ENCODE data around the gene INPP5F.

The INPP5F gene

DNA sequence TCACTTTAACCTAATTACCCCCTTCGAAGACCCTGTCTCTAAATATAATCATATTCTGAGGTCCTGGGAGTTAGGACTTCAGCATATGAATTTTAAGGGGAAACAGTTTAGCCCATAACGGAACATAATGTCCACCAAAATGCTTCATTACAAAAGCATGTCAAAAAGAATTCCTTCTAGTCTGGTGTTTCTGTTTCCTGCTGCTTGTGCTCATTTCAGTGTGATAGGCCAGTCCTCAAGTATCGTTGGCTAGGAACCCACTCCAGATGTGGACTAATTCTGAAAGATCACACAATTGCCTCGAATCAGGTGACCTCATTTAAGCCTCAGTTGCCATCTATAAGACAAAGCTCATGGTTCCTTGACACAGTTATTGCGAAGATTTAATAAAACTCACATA, 29.6 kb downstream of the INPP5F start:
- no peak for DNase-seq (ENCODE audit: extremely low spot score)
- POLR2A ChIA-PET: no interaction called here
- CTCF ChIA-PET: no interaction called here
- TF ChIP-seq HDGF (IDR thresholded peaks at IDR 0.05; ENCODE audit: borderline replicate concordance) (no peak), TARDBP (IDR thresholded peaks at IDR 0.05) (no peak), FOXM1 (IDR thresholded peaks at IDR 0.05; ENCODE audit: borderline replicate concordance) (no peak), ZNF384 (IDR thresholded peaks at IDR 0.05) (no peak), FOXA1 (IDR thresholded peaks at IDR 0.05) (no peak), SP1 (IDR thresholded peaks at IDR 0.05) (no peak), BHLHE40 (IDR thresholded peaks at IDR 0.05; ENCODE audit: borderline replicate concordance) (no peak), L3MBTL2 (conservative IDR thresholded peaks at IDR 0.05) (no peak), ARNT (IDR thresholded peaks at IDR 0.05) (no peak), LEF1 (IDR thresholded peaks at IDR 0.05; ENCODE audit: borderline replicate concordance) (no peak), NFRKB (IDR thresholded peaks at IDR 0.05) (no peak), SUZ12 (IDR thresholded peaks at IDR 0.05) (no peak), ELF4 (IDR thresholded peaks at IDR 0.05) (no peak), CTBP1 (IDR thresholded peaks at IDR 0.05; ENCODE audit: borderline replicate concordance) (no peak), FOXK2 (IDR thresholded peaks at IDR 0.05) (no peak)
- TF ChIP-seq, protein P1, sequence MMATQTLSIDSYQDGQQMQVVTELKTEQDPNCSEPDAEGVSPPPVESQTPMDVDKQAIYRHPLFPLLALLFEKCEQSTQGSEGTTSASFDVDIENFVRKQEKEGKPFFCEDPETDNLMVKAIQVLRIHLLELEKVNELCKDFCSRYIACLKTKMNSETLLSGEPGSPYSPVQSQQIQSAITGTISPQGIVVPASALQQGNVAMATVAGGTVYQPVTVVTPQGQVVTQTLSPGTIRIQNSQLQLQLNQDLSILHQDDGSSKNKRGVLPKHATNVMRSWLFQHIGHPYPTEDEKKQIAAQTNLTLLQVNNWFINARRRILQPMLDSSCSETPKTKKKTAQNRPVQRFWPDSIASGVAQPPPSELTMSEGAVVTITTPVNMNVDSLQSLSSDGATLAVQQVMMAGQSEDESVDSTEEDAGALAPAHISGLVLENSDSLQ (IDR thresholded peaks at IDR 0.05): no peak

- no peak for DNase-seq (ENCODE audit: extremely low spot score)
- CTCF ChIA-PET: no interaction called here
- TF ChIP-seq SP1 (IDR thresholded peaks at IDR 0.05) (no peak), NFRKB (IDR thresholded peaks at IDR 0.05) (no peak), CTBP1 (IDR thresholded peaks at IDR 0.05; ENCODE audit: borderline replicate concordance) (no peak), SUZ12 (IDR thresholded peaks at IDR 0.05) (no peak), ELF4 (IDR thresholded peaks at IDR 0.05) (no peak), FOXA1 (IDR thresholded peaks at IDR 0.05) (no peak), ARNT (IDR thresholded peaks at IDR 0.05) (no peak), HDGF (IDR thresholded peaks at IDR 0.05; ENCODE audit: borderline replicate concordance) (no peak), LEF1 (IDR thresholded peaks at IDR 0.05; ENCODE audit: borderline replicate concordance) (no peak), FOXK2 (IDR thresholded peaks at IDR 0.05) (no peak), L3MBTL2 (conservative IDR thresholded peaks at IDR 0.05) (no peak), ZNF384 (IDR thresholded peaks at IDR 0.05) (no peak), BHLHE40 (IDR thresholded peaks at IDR 0.05; ENCODE audit: borderline replicate concordance) (no peak), TARDBP (IDR thresholded peaks at IDR 0.05) (no peak), FOXM1 (IDR thresholded peaks at IDR 0.05; ENCODE audit: borderline replicate concordance) (no peak)
- TF ChIP-seq, protein P1 (IDR thresholded peaks at IDR 0.05): no peak
- POLR2A ChIA-PET: no interaction called here
These were observed 32.8 kb downstream of the INPP5F start for GRCh38 chr10:119758448-119759195.

DNA sequence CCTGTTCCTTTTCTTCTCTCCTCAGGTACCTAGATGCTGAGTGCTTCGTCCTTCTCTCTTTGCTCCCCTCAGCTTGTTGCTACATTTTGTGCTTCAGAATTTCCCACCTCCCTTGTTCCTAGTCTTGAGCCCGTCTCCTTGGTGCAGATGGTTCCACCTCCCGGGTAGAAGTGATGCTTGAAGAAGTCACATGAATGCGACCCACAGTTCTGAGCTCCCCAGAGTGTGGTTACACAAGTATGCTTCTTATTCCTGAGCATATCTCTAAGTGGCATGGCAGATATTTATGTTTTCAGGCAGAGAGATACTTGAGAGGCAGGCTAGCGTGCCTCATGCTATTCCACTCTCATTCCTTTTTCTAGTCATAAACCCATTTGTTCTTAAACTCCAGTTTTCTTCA, 34.0 kb downstream of the INPP5F start:
- ChIA-PET CTCF (interaction anchor here (0.8 kb wide), 1 partner anchor 9 kb away, joined by 4 read pairs; no protein-coding TSS in a partner anchor), POLR2A (no interaction called here)
- DNase-seq (ENCODE audit: extremely low spot score): no peak
- TF ChIP-seq LEF1 (IDR thresholded peaks at IDR 0.05; ENCODE audit: borderline replicate concordance) (no peak), ARNT (IDR thresholded peaks at IDR 0.05) (no peak), FOXK2 (IDR thresholded peaks at IDR 0.05) (no peak), SP1 (IDR thresholded peaks at IDR 0.05) (no peak), CTBP1 (IDR thresholded peaks at IDR 0.05; ENCODE audit: borderline replicate concordance) (no peak), SUZ12 (IDR thresholded peaks at IDR 0.05) (no peak), L3MBTL2 (conservative IDR thresholded peaks at IDR 0.05) (no peak), ZNF384 (IDR thresholded peaks at IDR 0.05) (no peak), NFRKB (IDR thresholded peaks at IDR 0.05) (no peak), ELF4 (IDR thresholded peaks at IDR 0.05) (no peak), TARDBP (IDR thresholded peaks at IDR 0.05) (no peak), FOXM1 (IDR thresholded peaks at IDR 0.05; ENCODE audit: borderline replicate concordance) (no peak), FOXA1 (IDR thresholded peaks at IDR 0.05) (no peak), BHLHE40 (IDR thresholded peaks at IDR 0.05; ENCODE audit: borderline replicate concordance) (no peak), HDGF (IDR thresholded peaks at IDR 0.05; ENCODE audit: borderline replicate concordance) (no peak)
- TF ChIP-seq, protein P1 (IDR thresholded peaks at IDR 0.05): no peak

GRCh38 chr10:119761106-119761505, 35.3 kb downstream of the INPP5F start:
- CTCF ChIA-PET: interaction anchor here (2.6 kb wide), 1 partner anchor 10 kb away, joined by 8 read pairs; no protein-coding TSS in a partner anchor
- POLR2A ChIA-PET: no interaction called here
- TF ChIP-seq FOXM1 (IDR thresholded peaks at IDR 0.05; ENCODE audit: borderline replicate concordance): no peak
- TF ChIP-seq, protein P1 (IDR thresholded peaks at IDR 0.05): no peak
- no peak for TF ChIP-seq SP1 (IDR thresholded peaks at IDR 0.05)
- TF ChIP-seq FOXK2 (IDR thresholded peaks at IDR 0.05): no peak
- no peak for TF ChIP-seq NFRKB (IDR thresholded peaks at IDR 0.05)
- TF ChIP-seq BHLHE40 (IDR thresholded peaks at IDR 0.05; ENCODE audit: borderline replicate concordance): no peak
- TF ChIP-seq L3MBTL2 (conservative IDR thresholded peaks at IDR 0.05): no peak
- TF ChIP-seq HDGF (IDR thresholded peaks at IDR 0.05; ENCODE audit: borderline replicate concordance): no peak
- no peak for TF ChIP-seq ELF4 (IDR thresholded peaks at IDR 0.05)
- TF ChIP-seq SUZ12 (IDR thresholded peaks at IDR 0.05): no peak
- DNase-seq (ENCODE audit: extremely low spot score): no peak

DNA sequence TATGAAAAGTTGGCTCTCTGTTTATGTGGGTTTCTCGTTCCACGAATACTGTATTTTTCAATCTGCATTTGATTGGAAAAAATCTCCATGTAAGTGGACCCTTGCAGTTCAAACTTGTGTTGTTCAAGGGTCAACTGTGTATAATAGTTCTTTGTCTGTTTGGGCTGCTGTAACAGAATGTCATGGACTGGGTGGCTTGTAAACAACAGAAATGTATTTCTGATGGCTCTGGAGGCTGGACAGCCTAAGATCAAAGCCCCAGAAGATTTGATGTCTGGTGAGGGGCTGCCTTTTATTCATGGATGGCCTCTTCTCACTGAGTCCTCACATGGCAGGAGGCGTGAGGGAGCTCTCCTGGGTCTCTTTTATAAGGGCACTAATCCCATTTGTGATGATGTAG, 36.2 kb downstream of the INPP5F start:
- CTCF ChIA-PET: interaction anchor here (0.6 to 2.6 kb wide), 3 partner anchors 9 to 27 kb away, joined by 4 to 8 read pairs (median 5); no protein-coding TSS in a partner anchor
- DNase-seq (ENCODE audit: extremely low spot score): no peak
- TF ChIP-seq SUZ12 (IDR thresholded peaks at IDR 0.05): no peak
- no peak for TF ChIP-seq FOXM1 (IDR thresholded peaks at IDR 0.05; ENCODE audit: borderline replicate concordance)
- TF ChIP-seq ARNT (IDR thresholded peaks at IDR 0.05): no peak
- TF ChIP-seq L3MBTL2 (conservative IDR thresholded peaks at IDR 0.05): no peak
- TF ChIP-seq FOXK2 (IDR thresholded peaks at IDR 0.05): no peak
- TF ChIP-seq BHLHE40 (IDR thresholded peaks at IDR 0.05; ENCODE audit: borderline replicate concordance): no peak
- no peak for TF ChIP-seq LEF1 (IDR thresholded peaks at IDR 0.05; ENCODE audit: borderline replicate concordance)
- TF ChIP-seq FOXA1 (IDR thresholded peaks at IDR 0.05): no peak
- TF ChIP-seq NFRKB (IDR thresholded peaks at IDR 0.05): no peak
- no peak for TF ChIP-seq SP1 (IDR thresholded peaks at IDR 0.05)
- TF ChIP-seq, protein P1 (IDR thresholded peaks at IDR 0.05): no peak
- no peak for TF ChIP-seq ZNF384 (IDR thresholded peaks at IDR 0.05)
- TF ChIP-seq TARDBP (IDR thresholded peaks at IDR 0.05): no peak
- no peak for TF ChIP-seq CTBP1 (IDR thresholded peaks at IDR 0.05; ENCODE audit: borderline replicate concordance)
- no peak for TF ChIP-seq ELF4 (IDR thresholded peaks at IDR 0.05)
- POLR2A ChIA-PET: no interaction called here

All from HEK293T (cell line).